GM19025 (cell line): ENCODE measurements around the gene SHH.

ENCODE experiments used
- ATAC-seq: cut with Tn5 transposase; IDR thresholded peaks from one replicate; pipeline ENCODE4 v1.9.1; 2021; ENCODE audit warnings: mild to moderate bottlenecking, low read depth, moderate library complexity; ENCODE audit not compliant: unreplicated experiment

The SHH gene

GRCh38 chr7:155811895-155812761, at the start of gene SHH:
Gene SHH (minus strand): TSS chr7:155812463. CDS start chr7:155812122, 341 bp downstream.
- ATAC-seq, result no peak

DNA sequence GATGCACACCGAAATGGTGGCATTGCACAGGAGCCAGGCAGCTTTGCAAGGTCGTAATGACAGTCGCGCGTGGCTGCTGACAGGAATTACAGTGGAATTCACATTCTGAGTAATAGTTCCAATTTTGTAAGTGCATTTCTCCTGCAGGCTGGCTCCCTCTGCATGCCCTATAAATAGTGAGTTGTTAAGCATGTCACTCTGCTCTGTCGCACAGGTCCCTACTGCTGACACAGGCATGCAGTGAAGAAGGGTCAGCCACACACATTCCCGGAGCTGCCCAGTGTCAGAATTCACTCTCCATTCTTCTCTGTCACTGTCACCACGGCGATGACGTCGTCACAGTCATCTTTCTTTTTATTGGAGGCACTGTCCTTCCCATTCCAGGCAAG, 49.2 kb upstream of the SHH start:
- no peak for ATAC-seq

DNA sequence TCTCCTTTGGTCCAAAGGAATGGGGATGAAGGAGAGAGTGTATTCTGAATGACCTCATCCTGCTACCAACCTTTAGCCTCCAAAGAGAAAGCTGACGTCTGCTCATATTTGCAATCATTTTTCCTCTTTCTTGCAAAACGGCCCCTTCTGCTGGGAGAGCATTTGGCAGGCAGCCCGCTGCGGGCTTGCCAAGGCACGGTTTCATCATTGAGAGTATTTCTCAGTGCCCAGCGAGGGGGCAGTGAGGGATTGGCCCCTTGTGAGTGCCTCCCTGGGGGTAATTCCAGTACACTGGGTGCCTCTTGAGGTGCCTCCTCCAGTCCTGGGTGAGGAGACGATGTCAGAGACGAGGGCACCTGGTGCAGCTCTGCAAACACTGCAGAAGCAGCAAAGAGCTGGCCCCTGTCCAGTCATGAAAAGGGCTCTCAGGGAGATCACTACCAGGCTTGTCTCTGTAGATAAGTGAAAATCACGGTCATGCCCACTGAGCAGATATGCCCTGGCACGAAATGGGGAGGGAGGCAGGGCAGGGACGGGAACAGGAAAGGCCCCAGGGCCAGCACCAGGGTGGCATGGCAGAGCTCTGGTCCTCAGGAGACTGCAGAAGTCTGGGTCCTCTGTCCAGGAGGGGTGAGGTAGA, 48.7 kb upstream of the SHH start:
- no peak for ATAC-seq

- ATAC-seq, result no peak
These were observed 48.2 kb upstream of the SHH start for GRCh38 chr7:155860461-155860839.

DNA sequence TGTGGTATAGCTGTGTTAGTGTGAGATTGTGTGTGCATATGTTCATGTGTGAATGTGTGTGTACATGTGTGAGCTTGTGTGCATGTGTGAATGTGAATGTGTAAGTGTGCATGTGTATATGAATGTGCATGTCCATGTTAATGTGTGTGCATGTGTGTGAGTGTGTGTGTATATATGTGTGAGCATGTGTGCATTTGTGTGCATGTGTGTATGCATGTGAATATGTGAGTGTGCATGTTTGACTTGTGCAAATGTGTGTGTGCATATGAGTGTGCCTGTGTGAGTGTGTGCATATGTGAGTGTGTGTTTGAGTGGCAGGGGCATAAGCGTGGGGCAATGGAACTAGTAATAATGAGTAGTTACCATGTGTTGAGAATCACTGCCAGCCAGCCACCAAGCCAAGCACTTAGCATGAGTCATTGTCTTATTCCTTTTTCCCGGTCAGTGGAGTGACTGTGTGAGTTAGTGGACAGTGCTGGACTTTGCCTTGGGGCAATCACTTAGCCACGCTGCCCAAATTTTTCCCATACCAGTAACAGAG, 46.3 kb upstream of the SHH start:
- ATAC-seq, result no peak

GRCh38 chr7:155857141-155857540, 44.9 kb upstream of the SHH start:
- no peak for ATAC-seq

DNA sequence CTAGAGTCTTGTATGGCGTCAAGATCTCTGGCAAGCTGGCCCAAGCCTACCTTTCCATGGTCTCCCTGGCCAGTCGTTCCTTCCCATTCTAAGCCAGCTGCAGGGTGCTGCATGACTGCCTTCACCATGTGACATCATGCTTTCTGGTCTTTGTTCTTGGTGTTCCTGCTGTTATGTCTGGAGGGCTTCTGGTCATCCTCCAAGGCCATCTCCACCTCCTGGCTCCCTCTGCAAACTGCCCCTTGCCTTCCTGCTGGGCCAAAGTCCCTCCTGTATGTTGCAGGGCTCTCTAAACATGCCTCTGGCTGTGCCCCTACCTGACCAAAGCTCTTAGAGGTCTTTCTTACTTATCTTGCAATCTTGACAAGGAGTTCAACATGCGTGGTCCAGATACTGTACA, 44.4 kb upstream of the SHH start:
- no peak for ATAC-seq

GRCh38 chr7:155852426-155853301, 40.4 kb upstream of the SHH start:
- ATAC-seq, result no peak

- no peak for ATAC-seq
These were observed 39.6 kb upstream of the SHH start for GRCh38 chr7:155851892-155852291.

GRCh38 chr7:155850766-155851678, 38.8 kb upstream of the SHH start:
- no peak for ATAC-seq

DNA sequence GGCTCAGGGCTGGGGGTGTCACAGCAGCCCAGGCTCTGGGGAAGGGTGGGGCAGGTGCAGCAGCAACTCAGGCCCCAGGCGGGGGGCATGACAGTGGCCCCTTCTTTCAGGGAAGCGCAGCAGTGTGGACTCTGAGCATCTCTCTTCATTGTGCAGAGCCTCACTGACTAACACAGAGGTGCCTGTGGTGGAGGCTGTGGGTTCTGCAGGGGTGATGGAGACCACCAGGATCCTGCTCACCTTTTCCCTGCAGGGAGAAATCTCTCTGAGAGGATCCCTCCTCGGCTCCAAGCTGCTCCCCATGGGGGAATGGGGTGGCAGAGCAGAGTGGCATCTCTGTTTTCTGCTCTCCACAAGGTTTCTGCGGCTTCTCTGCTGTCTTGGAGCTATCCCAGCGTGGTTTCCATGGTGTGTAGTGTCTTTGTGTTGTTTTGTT, 37.8 kb upstream of the SHH start:
- ATAC-seq, result no peak

DNA sequence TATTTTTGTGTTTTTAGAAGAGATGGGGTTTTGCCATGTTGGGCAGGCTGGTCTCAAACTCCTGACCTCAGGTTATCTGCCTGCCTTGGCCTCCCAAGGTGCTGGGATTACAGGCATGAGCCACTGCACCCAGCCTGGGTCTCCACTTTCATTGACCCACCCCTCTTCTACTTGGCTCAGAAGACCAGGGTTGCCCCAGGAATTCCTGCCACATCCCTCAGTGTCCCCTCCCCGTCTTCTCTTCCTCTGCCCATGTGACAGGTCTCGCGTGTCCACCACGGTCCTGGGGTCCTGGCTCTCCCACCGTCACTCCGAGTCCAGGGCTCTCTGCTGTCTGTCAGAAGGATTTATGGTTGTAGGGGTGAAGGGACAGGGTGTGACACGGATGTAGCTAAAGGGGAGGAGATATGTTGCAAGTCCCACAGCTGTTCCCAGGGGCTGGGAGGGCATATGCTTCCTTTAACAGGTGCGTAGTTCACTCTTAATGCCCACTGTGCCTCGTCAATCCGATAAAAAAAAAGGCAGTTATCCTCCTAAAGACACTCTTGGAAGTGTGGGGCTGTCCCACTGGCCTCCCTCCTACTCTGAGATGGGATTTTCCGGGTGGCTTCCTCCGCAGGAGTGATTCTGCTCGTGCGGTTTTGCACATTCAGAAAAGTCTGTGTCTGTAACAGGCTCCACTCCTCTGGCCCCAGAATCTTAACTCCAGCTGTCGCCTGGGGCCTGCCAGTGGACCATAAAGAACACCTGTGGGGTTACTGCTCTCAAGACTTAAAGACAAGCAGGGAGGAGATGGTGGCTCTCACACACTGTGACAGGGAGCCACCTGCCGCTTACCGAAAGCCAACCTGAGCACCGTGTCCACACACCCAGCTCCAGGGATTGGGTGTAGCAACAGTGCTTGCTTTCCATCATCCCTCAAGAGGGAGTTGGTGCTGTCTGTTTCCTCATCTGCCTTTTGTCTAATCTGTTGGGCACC, 36.7 kb upstream of the SHH start:
- ATAC-seq, result no peak

GRCh38 chr7:155847821-155848435, 35.7 kb upstream of the SHH start:
- ATAC-seq, result no peak

DNA sequence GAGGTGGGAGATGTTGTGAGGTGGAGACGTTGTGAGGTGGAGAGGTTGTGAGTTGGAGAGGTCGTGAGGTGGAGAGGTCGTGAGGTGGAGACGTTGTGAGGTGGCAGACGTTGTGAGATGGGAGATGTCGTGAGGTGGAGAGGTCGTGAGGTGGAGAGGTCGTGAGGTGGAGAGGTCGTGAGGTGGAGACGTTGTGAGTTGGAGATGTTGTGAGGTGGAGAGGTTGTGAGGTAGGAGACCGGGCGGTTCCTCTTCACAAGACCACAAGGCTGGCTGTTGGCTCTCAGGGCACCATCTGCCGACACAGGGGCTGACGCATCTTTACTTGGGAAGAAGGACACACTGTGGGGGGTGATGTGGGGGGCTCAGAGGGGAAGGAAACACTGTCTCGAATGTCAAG, 34.7 kb upstream of the SHH start:
- ATAC-seq, result no peak

- ATAC-seq, result no peak
These were observed 33.9 kb upstream of the SHH start for GRCh38 chr7:155846156-155846555.

DNA sequence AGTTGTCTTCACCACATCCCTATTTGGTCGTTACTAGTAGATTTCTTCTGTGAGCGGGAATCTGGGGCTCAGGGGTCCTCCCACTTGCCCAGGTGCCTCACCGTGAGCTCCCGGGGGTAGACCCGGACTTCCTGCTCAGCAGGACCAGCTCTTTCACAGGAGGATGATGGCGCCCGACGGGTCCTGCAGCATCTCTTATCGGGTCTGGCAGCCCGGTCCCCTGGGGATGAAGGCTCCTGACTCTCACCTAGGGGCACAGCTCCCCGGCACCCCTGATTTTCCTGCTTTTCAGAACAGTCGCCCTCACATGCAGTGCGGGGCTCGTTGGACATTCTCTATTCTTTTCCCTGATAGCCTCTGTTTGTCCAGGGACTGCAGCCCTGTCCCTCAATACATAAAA, 33.0 kb upstream of the SHH start:
- ATAC-seq, result no peak

DNA sequence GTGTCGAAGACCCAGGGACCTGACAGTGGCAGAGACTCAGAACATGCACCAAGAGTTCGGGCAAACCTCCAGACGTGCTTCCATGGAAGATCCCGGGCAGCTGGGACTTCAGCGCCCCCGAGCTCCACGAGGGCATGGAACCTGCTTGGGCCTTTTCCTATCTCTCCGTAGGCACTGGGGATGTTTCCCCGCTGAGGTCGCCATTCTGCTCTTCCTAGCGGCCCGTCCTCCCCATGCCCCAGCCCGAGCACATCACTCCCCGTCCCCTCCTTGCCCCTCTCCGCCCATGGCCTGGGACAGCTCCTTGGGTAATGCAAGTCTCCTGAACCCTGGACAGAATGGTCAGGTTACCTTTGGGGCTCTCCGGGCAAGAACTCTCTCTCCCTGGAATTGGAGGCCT, 32.3 kb upstream of the SHH start:
- no peak for ATAC-seq

- ATAC-seq, result no peak
These were observed 31.8 kb upstream of the SHH start for GRCh38 chr7:155844019-155844453.
